PC-3 (cell line): ENCODE data around the gene FASTK. TPM values are rescaled to one million over a fixed set of nuclear protein-coding genes. Genes with fewer than 3 reads are reported as not detected.

Source experiments
- ATAC-seq: fragments of 200-7000 bp; cut with Tn5 transposase; 2 replicates; pipeline ENCODE4 v1.9.1; 2020; ENCODE audit warnings: mild to moderate bottlenecking, moderate library complexity
- BruUV-seq: library from RNA; stranded (reverse); fragments of 400-500 nt; replicated peaks from 2 replicates; lab custom pipeline; 2021; lab: Mats Ljungman, UMichigan
- CTCF ChIA-PET: fragments of 300-600 bp; sonication (Branson Sonifier 250); formaldehyde crosslinking; loops from one replicate; lab custom pipeline; 2022; ENCODE audit warnings: antibody characterized with exemption; lab: Charles Lee
- POLR2A ChIA-PET: fragments of 300-600 bp; sonication (Branson Sonifier 250); formaldehyde crosslinking; loops from one replicate; lab custom pipeline; 2022; ENCODE audit warnings: antibody characterized with exemption; ENCODE audit not compliant: unreplicated experiment; lab: Charles Lee
- DNase-seq: peaks from one replicate; pipeline ENCODE4 v3.0.0-alpha.2; 2015
- H2AFZ ChIP-seq: fragments of 300-600 bp; sonication (generic); 2 replicates; pipeline ENCODE4 v1.6.0; 2016; ENCODE audit warnings: antibody characterized with exemption, low read length
- H3F3A ChIP-seq: fragments of 300-600 bp; sonication (generic); one replicate; pipeline ENCODE4 v1.6.0; 2017; ENCODE audit warnings: antibody characterized with exemption, low read length, control low read depth, mild to moderate bottlenecking; ENCODE audit not compliant: unreplicated experiment
- H3K27ac ChIP-seq: fragments of 300-600 bp; sonication (generic); 2 replicates; pipeline ENCODE4 v1.5.1; 2016; ENCODE audit warnings: mild to moderate bottlenecking, low read length
- H3K27me3 ChIP-seq: fragments of 300-600 bp; sonication (generic); 2 replicates; pipeline ENCODE4 v1.6.1; 2016; ENCODE audit warnings: low read length, mixed read lengths
- H3K36me3 ChIP-seq: fragments of 300-600 bp; sonication (generic); 2 replicates; pipeline ENCODE4 v1.6.1; 2016; ENCODE audit warnings: low read depth, mixed run types, low read length, mixed read lengths
- H3K4me1 ChIP-seq: fragments of 300-600 bp; sonication (generic); 2 replicates; pipeline ENCODE4 v1.5.1; 2016; ENCODE audit warnings: low read length; ENCODE audit not compliant: insufficient read depth
- H3K4me2 ChIP-seq: fragments of 300-600 bp; sonication (generic); 2 replicates; pipeline ENCODE4 v1.6.0; 2016; ENCODE audit warnings: low read length
- H3K4me3 ChIP-seq: fragments of 300-600 bp; sonication (generic); 2 replicates; pipeline ENCODE4 v1.5.1; 2016; ENCODE audit warnings: mild to moderate bottlenecking, low read length, mixed read lengths
- H3K79me2 ChIP-seq: fragments of 300-600 bp; sonication (generic); 2 replicates; pipeline ENCODE4 v1.6.1; 2017; ENCODE audit warnings: low read length, mixed read lengths
- H3K9ac ChIP-seq: fragments of 300-600 bp; sonication (generic); 2 replicates; pipeline ENCODE4 v1.6.0; 2016; ENCODE audit warnings: mild to moderate bottlenecking, low read length
- H3K9me2 ChIP-seq: fragments of 300-600 bp; sonication (generic); replicated peaks from 2 replicates; pipeline ENCODE4 v1.6.1; 2016; ENCODE audit warnings: mixed run types, low read length, mixed read lengths
- H3K9me3 ChIP-seq: fragments of 300-600 bp; sonication (generic); 2 replicates; pipeline ENCODE4 v1.6.1; 2016; ENCODE audit warnings: low read length, mixed read lengths
- H4K20me1 ChIP-seq: fragments of 300-600 bp; sonication (generic); 2 replicates; pipeline ENCODE4 v1.6.1; 2016; ENCODE audit warnings: low read length, mixed read lengths
- CTCF ChIP-seq: fragments of 300-600 bp; sonication (generic); conservative IDR thresholded peaks from 2 replicates; pipeline ENCODE4 v1.5.1; 2017; ENCODE audit warnings: antibody characterized with exemption, low read depth, mild to moderate bottlenecking, low read length
- EZH2 ChIP-seq: fragments of 300-600 bp; sonication (generic); IDR thresholded peaks from one replicate; pipeline ENCODE4 v1.6.1; 2017; ENCODE audit warnings: antibody characterized with exemption, mild to moderate bottlenecking, low read length; ENCODE audit not compliant: unreplicated experiment
- EZH2phosphoT487 ChIP-seq: fragments of 300-600 bp; sonication (generic); IDR thresholded peaks from 2 replicates; pipeline ENCODE4 v1.6.1; 2018; ENCODE audit warnings: mild to moderate bottlenecking, antibody characterized with exemption, low read length, borderline replicate concordance
- intact Hi-C: fragments of 100-400 bp; cut with micrococcal nuclease; formaldehyde crosslinking; loops from 2 replicates; pipeline ENCODE4 v1.9.0; 2023
- total RNA-seq: library from RNA; depleted of rRNA; stranded (reverse); fragments of >200 nt; gene quantifications from 2 replicates; pipeline ENCODE4 v1.2.3, GENCODE V29; 2014

The FASTK gene
- total RNA-seq, 1 experiment from 2014 or later = 163 TPM

GRCh38 chr7:151117565-151117964 is 37.0 kb upstream of the FASTK start:
- BruUV-seq = no TSS peak
- H2AFZ ChIP-seq = no peak overlapping the region
- H3K79me2 ChIP-seq = peaks cover 27% of the 10 kb centered on the region
- ChIA-PET CTCF (no interaction called here), POLR2A (no interaction called here)
- TF ChIP-seq CTCF (no peak), EZH2 (no peak), EZH2phosphoT487 (no peak)
- peaks cover 28% of the 10 kb centered on the region for H3K4me1 ChIP-seq
- no peaks in the 10 kb centered on the region for H3K9me2 ChIP-seq
- H3K4me3 ChIP-seq = no peak overlapping the region
- H3K9ac ChIP-seq = no peak overlapping the region
- no peak overlapping the region for H3K4me2 ChIP-seq
- H4K20me1 ChIP-seq = peaks cover 17% of the 10 kb centered on the region; the same call in 1 of the 2 replicates
- no peak overlapping the region for H3K27ac ChIP-seq
- no peaks in the 10 kb centered on the region for H3K27me3 ChIP-seq
- no peaks in the 10 kb centered on the region for H3K36me3 ChIP-seq
- H3F3A ChIP-seq = peaks cover 7% of the 10 kb centered on the region
- H3K9me3 ChIP-seq = no peaks in the 10 kb centered on the region
- DNase-seq (no peak), ATAC-seq (no peak)
- intact Hi-C loops = loop anchor here (10.0 kb wide), 1 partner anchor 143 kb away; the partner anchor contains the start of gene KCNH2

GRCh38 chr7:151116603-151117440 is 36.2 kb upstream of the FASTK start:
- no TSS peak for BruUV-seq
- no peaks in the 10 kb centered on the region for H3K9me3 ChIP-seq
- no peak overlapping the region for H3K27ac ChIP-seq
- peaks cover 34% of the 10 kb centered on the region for H3K79me2 ChIP-seq
- no peak overlapping the region for H2AFZ ChIP-seq
- POLR2A ChIA-PET = no interaction called here
- no peaks in the 10 kb centered on the region for H3K36me3 ChIP-seq
- H3K4me1 ChIP-seq = peaks cover 28% of the 10 kb centered on the region
- TF ChIP-seq EZH2 (no peak), EZH2phosphoT487 (no peak), CTCF (no peak)
- peaks cover 7% of the 10 kb centered on the region for H3F3A ChIP-seq
- H3K27me3 ChIP-seq = no peaks in the 10 kb centered on the region
- no peak overlapping the region for H3K4me3 ChIP-seq
- ATAC-seq (no peak), DNase-seq (no peak)
- H3K9me2 ChIP-seq = no peaks in the 10 kb centered on the region
- peaks cover 20% of the 10 kb centered on the region; the same call in 1 of the 2 replicates for H4K20me1 ChIP-seq
- peak overlapping the region; percentile 78 for H3K4me2 ChIP-seq
- intact Hi-C loops = loop anchor here (10.0 kb wide), 1 partner anchor 142 kb away; the partner anchor contains the start of gene KCNH2
- H3K9ac ChIP-seq = no peak overlapping the region
- CTCF ChIA-PET = interaction anchor here (1.0 kb wide), 1 partner anchor 151 kb away, joined by 3 read pairs; no protein-coding TSS in a partner anchor
